HG03108 (cell line): ENCODE results near the gene MYNN.

Experiments
- ATAC-seq: cut with Tn5 transposase; IDR thresholded peaks from one replicate; pipeline ENCODE4 v1.9.1; 2021; ENCODE audit warnings: moderate library complexity; ENCODE audit not compliant: unreplicated experiment

MYNN gene

DNA sequence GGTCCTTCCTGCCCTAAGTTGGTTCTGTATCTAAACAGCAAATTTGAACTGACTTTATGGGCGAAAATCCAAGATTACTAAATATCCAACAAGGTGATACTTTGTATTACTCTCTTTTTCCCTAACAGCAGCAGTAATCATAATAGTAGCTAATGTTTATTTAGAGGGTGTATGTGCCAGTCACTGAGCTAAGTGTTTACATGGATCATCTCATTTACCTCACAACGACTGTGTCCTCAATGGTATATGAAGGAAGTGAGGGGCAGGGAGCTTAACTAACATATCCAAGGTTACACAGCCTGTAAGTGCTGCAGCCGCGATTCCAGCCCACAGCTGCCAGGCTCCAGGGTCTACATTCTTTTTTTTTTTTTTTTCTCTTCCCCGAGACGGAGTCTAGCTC is 49.8 kb downstream of the MYNN start:
- no peak for ATAC-seq

DNA sequence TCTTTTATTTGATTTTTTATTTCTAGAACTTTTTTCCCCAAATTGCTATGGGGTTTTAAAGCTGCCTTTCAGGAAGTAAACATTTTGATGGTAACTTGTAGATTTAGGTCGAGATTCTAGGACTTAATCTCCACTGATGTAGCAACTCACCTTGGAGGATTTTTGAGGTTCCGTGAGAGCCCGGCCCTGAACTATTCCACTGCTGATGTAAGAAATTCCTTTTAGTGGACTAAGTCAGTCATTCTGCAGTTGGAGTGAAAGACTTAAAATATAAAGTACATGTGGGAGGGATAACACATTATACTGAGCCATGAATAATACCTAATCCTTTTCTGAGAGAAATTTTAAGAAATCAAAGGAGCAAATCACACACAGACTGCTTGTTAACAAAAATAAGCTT is 52.1 kb downstream of the MYNN start:
- no peak for ATAC-seq

DNA sequence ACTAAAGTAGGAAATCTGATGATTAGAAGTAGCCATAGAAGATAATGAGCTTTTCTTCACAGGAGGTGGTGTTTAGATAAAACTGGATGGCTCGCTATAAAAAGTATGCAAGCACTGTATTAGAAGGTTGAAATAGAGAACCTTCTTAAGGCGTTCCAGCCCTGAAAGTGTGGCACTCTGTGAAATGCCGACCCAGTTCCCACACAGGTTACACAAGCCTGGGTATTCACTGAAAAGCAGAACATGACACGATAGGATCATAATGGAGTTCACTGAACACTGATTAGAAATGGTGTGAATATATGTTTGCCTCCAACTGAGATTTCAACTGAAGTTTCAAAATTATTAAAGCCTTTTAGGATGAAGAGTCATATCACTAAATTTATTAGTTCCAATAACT is 54.5 kb downstream of the MYNN start:
- no peak for ATAC-seq

DNA sequence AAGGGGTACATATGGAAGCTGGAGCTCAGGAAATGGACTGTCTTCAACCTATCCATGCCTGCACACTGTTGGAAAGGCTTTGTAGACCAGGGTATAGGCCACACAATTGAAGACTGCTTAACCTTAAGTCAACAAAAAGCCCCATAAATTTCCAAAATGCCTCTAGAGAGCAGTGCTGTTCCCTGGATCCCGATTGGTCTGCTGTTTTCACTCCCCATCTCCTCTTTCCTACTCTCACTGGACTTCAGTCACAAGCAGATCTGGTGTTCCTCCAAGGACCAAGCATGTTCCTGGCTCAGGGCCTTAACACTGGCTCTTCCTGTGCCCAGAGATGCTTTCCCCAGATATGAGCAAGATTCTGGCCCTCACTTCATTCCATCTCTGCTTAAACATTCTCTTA is 62.3 kb downstream of the MYNN start:
- ATAC-seq, result peak; percentile 11

DNA sequence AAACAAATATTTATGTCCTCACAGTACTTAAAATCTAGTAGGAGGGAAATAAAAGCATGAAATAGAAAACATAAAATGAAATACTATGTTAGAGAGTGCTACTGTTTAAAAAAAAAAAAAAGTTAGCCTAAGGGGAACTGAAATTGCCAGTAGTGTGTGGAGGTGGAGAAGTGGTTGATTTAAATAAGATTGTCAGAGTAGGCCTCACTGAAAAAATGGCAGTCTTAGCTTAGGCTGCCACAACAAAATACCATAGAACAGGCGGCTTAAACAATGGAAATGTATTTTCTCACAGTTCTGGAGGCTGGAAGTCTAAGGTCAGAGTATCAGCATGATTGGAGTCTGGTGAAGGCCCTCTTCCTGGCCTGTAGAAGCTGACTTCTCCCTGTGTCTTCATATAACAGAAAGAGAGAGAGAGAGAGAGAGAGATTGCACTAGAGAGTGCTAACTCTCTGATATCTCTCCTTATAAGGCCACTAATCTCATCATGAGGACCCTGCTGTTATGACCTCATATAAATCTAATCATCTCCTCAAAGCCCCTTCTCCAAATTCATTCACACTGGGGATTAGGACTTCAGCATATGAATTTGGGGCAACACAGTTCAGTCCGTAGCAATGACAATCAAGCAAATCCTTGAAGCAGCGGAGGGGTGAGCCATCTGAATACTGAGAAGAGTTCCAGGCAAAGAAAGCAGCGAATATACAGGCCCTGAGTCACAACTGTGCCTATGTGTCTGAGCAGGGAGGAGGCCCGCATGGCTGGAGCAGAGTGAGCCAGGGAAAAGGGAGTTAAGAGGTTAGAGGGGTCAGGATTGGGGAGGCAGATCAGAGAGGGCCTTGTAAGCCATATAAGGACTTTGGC is 63.1 kb downstream of the MYNN start:
- ATAC-seq, result peak; percentile 88

DNA sequence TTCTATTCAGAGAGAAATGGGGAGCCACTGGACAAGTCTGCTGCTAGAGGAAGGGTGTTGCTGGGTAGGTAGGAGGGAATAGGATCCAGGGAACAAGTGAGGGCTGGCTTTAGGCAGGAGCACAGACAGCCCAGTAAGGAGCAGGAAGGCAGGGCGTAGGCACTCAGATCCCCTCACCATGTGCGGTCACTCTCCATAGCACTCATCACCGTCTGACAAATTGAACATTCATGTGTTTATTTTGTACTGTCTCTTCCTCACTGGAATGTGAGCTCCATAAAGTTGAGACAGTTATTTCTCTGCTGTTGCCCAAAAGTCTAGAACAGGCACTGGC is 63.7 kb downstream of the MYNN start:
- ATAC-seq, result no peak

DNA sequence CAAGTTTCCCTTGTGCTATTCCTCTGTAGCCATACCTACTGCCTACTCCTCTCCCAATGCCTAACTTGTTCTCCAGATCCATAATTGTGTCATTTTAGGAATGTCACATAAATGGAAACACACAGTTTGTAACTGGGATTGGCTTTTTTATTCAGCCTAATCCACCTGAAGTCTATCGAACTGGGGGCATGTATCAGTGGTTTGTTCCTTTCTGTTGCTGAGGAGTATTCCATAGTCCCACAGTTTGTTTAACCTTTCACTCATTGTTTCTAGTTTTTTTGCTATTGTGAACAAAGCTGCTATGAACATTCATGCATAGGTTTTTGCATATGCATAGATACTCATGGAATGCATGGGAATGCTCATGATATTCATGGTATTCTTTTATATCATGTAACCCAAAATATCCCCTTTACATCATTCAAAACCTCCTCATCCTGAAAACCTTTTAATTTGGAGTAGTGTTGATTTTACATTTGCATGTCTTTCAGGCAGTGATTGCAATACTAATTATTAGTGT is 65.4 kb downstream of the MYNN start:
- ATAC-seq, result no peak
